HCT116 (cell line): ENCODE results near the gene DOK6. TPM values are rescaled to one million over a fixed set of nuclear protein-coding genes. Genes with fewer than 3 reads are reported as not detected.

Experiments used
- ATAC-seq: fragments of 200-7000 bp; cut with Tn5 transposase; 2 replicates; pipeline ENCODE4 v1.9.1; 2020; ENCODE audit warnings: mild to moderate bottlenecking, moderate library complexity
- BruUV-seq: library from RNA; stranded (reverse); fragments of 400-500 nt; replicated peaks from 2 replicates; lab custom pipeline; 2021; lab: Mats Ljungman, UMichigan
- CTCF ChIA-PET: fragments of 300-600 bp; sonication (Branson Sonifier 250); formaldehyde crosslinking; loops from one replicate; lab custom pipeline; 2021; ENCODE audit warnings: antibody characterized with exemption; lab: Charles Lee
- POLR2A ChIA-PET: fragments of 300-600, 350-600 bp; sonication (Branson Sonifier 250); formaldehyde crosslinking; loops from one replicate; lab custom pipeline; 2021; ENCODE audit warnings: antibody characterized with exemption; lab: Charles Lee
- RAD21 ChIA-PET, 2 experiments: fragments of 300-600 bp; sonication (Branson Sonifier 250); formaldehyde crosslinking; loops; one replicate each; lab custom pipeline; 2023; ENCODE audit warnings: low total read pairs in 2 of 2; ENCODE audit not compliant: uncharacterized antibody in 2 of 2, unreplicated experiment in 2 of 2, low non-redundant PET in 1 of 2; lab: Charles Lee
- DNase-seq: peaks from one replicate; pipeline ENCODE4 v3.0.0-alpha.2; 2010; ENCODE audit warnings: low read depth, low spot score
- H2AFZ ChIP-seq: fragments of 200-600 bp; shearing (Covaris generic), sonication (generic); 2 replicates; pipeline ENCODE4 v1.6.1; 2017; ENCODE audit warnings: low read depth, mixed run types, mixed read lengths, antibody characterized with exemption, low read length; ENCODE audit not compliant: poor library complexity, severe bottlenecking
- H3K27ac ChIP-seq: 2 replicates; pipeline ENCODE4 v1.5.1; 2012; ENCODE audit warnings: low read depth, low read length
- H3K27me3 ChIP-seq: fragments of 200-600 bp; sonication (generic); 2 replicates; pipeline ENCODE4 v1.6.1; 2016; ENCODE audit warnings: mixed run types, low read length, mixed read lengths; ENCODE audit not compliant: insufficient read depth
- H3K36me3 ChIP-seq, 2 experiments: fragments of 200-500 bp in 1 of 2; fragments of 200-600 bp in 1 of 2; sonication (Bioruptor generic) in 1 of 2; sonication (generic) in 1 of 2; 2 replicates each; pipeline versions ENCODE4 v1.5.1 to v1.6.1; 2014 to 2016; ENCODE audit warnings: low read length in 2 of 2, inconsistent platforms in 1 of 2, mixed read lengths in 1 of 2, mixed run types in 1 of 2; ENCODE audit not compliant: insufficient read depth in 2 of 2, control insufficient read depth in 1 of 2
- H3K4me1 ChIP-seq, 2 experiments: fragments of 200-600 bp in 1 of 2; sonication (generic) in 1 of 2; 2 replicates each; pipeline versions ENCODE4 v1.5.1 to v1.6.1; 2012 to 2017; ENCODE audit warnings: low read length in 2 of 2, inconsistent platforms in 1 of 2, mild to moderate bottlenecking in 1 of 2, mixed read lengths in 1 of 2, mixed run types in 1 of 2, moderate library complexity in 1 of 2; ENCODE audit not compliant: insufficient read depth in 2 of 2, control insufficient read depth in 1 of 2
- H3K4me2 ChIP-seq: fragments of 200-600 bp; sonication (generic); 2 replicates; pipeline ENCODE4 v1.6.1; 2017; ENCODE audit warnings: mixed run types, low read length, mixed read lengths
- H3K4me3 ChIP-seq, 2 experiments: fragments of 200-600 bp in 1 of 2; sonication (generic) in 1 of 2; replicated peaks in 1 of 2; 2 replicates each; pipeline ENCODE4 v1.5.1; 2011 to 2016; ENCODE audit warnings: low read length in 2 of 2, control low read depth in 1 of 2, low read depth in 1 of 2, mild to moderate bottlenecking in 1 of 2, mixed read lengths in 1 of 2, mixed run types in 1 of 2
- H3K79me2 ChIP-seq: fragments of 200-600 bp; sonication (generic); 2 replicates; pipeline ENCODE4 v1.6.1; 2017; ENCODE audit warnings: mild to moderate bottlenecking, mixed run types, low read length, moderate library complexity, mixed read lengths; ENCODE audit not compliant: insufficient read depth
- H3K9ac ChIP-seq: fragments of 200-600 bp; sonication (generic); 2 replicates; pipeline ENCODE4 v1.6.1; 2016; ENCODE audit warnings: low read length, mixed read lengths
- H3K9me2 ChIP-seq: fragments of 200-600 bp; sonication (generic), shearing (Covaris generic); 2 replicates; pipeline ENCODE4 v1.6.1; 2017; ENCODE audit warnings: mixed run types, mild to moderate bottlenecking, moderate library complexity; ENCODE audit not compliant: insufficient read depth
- H3K9me3 ChIP-seq, 2 experiments: fragments of 200-500 bp in 1 of 2; fragments of 200-600 bp in 1 of 2; sonication (Bioruptor generic) in 1 of 2; sonication (generic) in 1 of 2; 2 replicates each; pipeline ENCODE4 v1.6.1; 2014 to 2017; ENCODE audit warnings: low read length in 2 of 2, mixed read lengths in 2 of 2, inconsistent platforms in 1 of 2, low read depth in 1 of 2, mild to moderate bottlenecking in 1 of 2, mixed run types in 1 of 2, moderate library complexity in 1 of 2; ENCODE audit not compliant: control insufficient read depth in 1 of 2, insufficient read depth in 1 of 2
- H4K20me1 ChIP-seq: fragments of 200-600 bp; sonication (generic), shearing (Covaris generic); 2 replicates; pipeline ENCODE4 v1.6.1; 2017; ENCODE audit warnings: mixed run types, mild to moderate bottlenecking, moderate library complexity; ENCODE audit not compliant: insufficient read depth
- ATF3 ChIP-seq: IDR thresholded peaks from 2 replicates; pipeline ENCODE4 v1.6.1; 2012
- CBX3 ChIP-seq: IDR thresholded peaks from 2 replicates; pipeline ENCODE4 v1.6.1; 2012; ENCODE audit warnings: low read depth
- CEBPB ChIP-seq: IDR thresholded peaks from 2 replicates; pipeline ENCODE4 v1.6.1; 2012; ENCODE audit warnings: low read depth
- EGR1 ChIP-seq: IDR thresholded peaks from 2 replicates; pipeline ENCODE4 v1.6.1; 2012; ENCODE audit warnings: low read depth
- ELF1 ChIP-seq: IDR thresholded peaks from 2 replicates; pipeline ENCODE4 v1.6.1; 2012; ENCODE audit warnings: low read depth, borderline replicate concordance
- EZH2 ChIP-seq: fragments of 200-600 bp; sonication (generic); IDR thresholded peaks from 2 replicates; pipeline ENCODE4 v1.6.1; 2017; ENCODE audit warnings: antibody characterized with exemption, mixed run types
- FOSL1 ChIP-seq: IDR thresholded peaks from 2 replicates; pipeline ENCODE4 v1.6.1; 2012; ENCODE audit warnings: low read depth
- JUND ChIP-seq: IDR thresholded peaks from 2 replicates; pipeline ENCODE4 v1.6.1; 2012
- POLR2A ChIP-seq: IDR thresholded peaks from 2 replicates; pipeline ENCODE4 v1.7.0; 2011; ENCODE audit warnings: borderline replicate concordance; ENCODE audit not compliant: insufficient read depth, insufficient read length; ENCODE audit errors: extremely low read depth
- POLR2AphosphoS5 ChIP-seq: IDR thresholded peaks from 2 replicates; pipeline ENCODE4 v1.6.1; 2011; ENCODE audit warnings: mild to moderate bottlenecking, low read depth, low read length, moderate library complexity
- RAD21 ChIP-seq: IDR thresholded peaks from 2 replicates; pipeline ENCODE4 v1.6.1; 2012; ENCODE audit warnings: low read depth, mild to moderate bottlenecking
- REST ChIP-seq: IDR thresholded peaks from 2 replicates; pipeline ENCODE4 v1.6.1; 2012; ENCODE audit warnings: low read depth
- SIN3A ChIP-seq: IDR thresholded peaks from 2 replicates; pipeline ENCODE4 v1.6.1; 2012; ENCODE audit warnings: low read depth
- SP1 ChIP-seq: IDR thresholded peaks from 2 replicates; pipeline ENCODE4 v1.6.1; 2012; ENCODE audit warnings: low read depth
- TCF7L2 ChIP-seq: IDR thresholded peaks from 2 replicates; pipeline ENCODE4 v1.7.0; 2011; ENCODE audit warnings: borderline replicate concordance, inconsistent platforms; ENCODE audit not compliant: insufficient read depth, insufficient read length; ENCODE audit errors: extremely low read depth
- YY1 ChIP-seq: IDR thresholded peaks from 2 replicates; pipeline ENCODE4 v1.6.1; 2011; ENCODE audit warnings: low read length, low read depth, moderate library complexity, mild to moderate bottlenecking; ENCODE audit not compliant: insufficient replicate concordance; ENCODE audit errors: extremely low read depth
- ZNF274 ChIP-seq: fragments of 200-500 bp; sonication (Bioruptor generic); IDR thresholded peaks from 2 replicates; pipeline ENCODE4 v1.6.1; 2014; ENCODE audit warnings: mild to moderate bottlenecking, low read depth, low read length, inconsistent platforms
- intact Hi-C: fragments of 100-400 bp; cut with micrococcal nuclease; formaldehyde crosslinking; loops from 2 replicates; pipeline ENCODE4 v1.10.0; 2022
- total RNA-seq: library from RNA; stranded (reverse); gene quantifications from one replicate; pipeline ENCODE4 v1.2.1, GENCODE V29; 2021; ENCODE audit not compliant: unreplicated experiment
- TF ChIP-seq, protein P1 (sequence below): IDR thresholded peaks from 2 replicates; pipeline ENCODE4 v1.6.1; 2011; ENCODE audit warnings: mild to moderate bottlenecking, low read length, moderate library complexity; ENCODE audit not compliant: insufficient replicate concordance; ENCODE audit errors: extremely low read depth
- TF ChIP-seq, protein P2 (sequence below), 3 experiments: fragments of 200-600 bp in 1 of 3; sonication (generic) in 1 of 3; IDR thresholded peaks in 2 of 3; conservative IDR thresholded peaks in 1 of 3; 2 replicates each; pipeline ENCODE4 v1.5.1; 2012 to 2017; ENCODE audit warnings: low read depth in 2 of 3, low read length in 2 of 3, antibody characterized with exemption in 1 of 3, borderline replicate concordance in 1 of 3, control low read depth in 1 of 3, mild to moderate bottlenecking in 1 of 3, mixed read lengths in 1 of 3, mixed run types in 1 of 3, moderate library complexity in 1 of 3; ENCODE audit not compliant: insufficient read depth in 1 of 3

DOK6 gene
- total RNA-seq, 1 experiment from 2014 or later: not detected

- H3K9me3 ChIP-seq: no peaks in the 10 kb centered on the region
- no peaks in the 10 kb centered on the region for H4K20me1 ChIP-seq
- TF ChIP-seq CEBPB (no peak), EZH2 (no peak), SIN3A (no peak), RAD21 (no peak), POLR2A (no peak), REST (no peak), CBX3 (no peak), YY1 (no peak), POLR2AphosphoS5 (no peak), JUND (no peak), FOSL1 (no peak), SP1 (no peak), ATF3 (no peak), ELF1 (no peak), EGR1 (no peak), ZNF274 (no peak), TCF7L2 (no peak)
- TF ChIP-seq, protein P1, sequence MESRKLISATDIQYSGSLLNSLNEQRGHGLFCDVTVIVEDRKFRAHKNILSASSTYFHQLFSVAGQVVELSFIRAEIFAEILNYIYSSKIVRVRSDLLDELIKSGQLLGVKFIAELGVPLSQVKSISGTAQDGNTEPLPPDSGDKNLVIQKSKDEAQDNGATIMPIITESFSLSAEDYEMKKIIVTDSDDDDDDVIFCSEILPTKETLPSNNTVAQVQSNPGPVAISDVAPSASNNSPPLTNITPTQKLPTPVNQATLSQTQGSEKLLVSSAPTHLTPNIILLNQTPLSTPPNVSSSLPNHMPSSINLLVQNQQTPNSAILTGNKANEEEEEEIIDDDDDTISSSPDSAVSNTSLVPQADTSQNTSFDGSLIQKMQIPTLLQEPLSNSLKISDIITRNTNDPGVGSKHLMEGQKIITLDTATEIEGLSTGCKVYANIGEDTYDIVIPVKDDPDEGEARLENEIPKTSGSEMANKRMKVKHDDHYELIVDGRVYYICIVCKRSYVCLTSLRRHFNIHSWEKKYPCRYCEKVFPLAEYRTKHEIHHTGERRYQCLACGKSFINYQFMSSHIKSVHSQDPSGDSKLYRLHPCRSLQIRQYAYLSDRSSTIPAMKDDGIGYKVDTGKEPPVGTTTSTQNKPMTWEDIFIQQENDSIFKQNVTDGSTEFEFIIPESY: no peak
- TF ChIP-seq, protein P2, sequence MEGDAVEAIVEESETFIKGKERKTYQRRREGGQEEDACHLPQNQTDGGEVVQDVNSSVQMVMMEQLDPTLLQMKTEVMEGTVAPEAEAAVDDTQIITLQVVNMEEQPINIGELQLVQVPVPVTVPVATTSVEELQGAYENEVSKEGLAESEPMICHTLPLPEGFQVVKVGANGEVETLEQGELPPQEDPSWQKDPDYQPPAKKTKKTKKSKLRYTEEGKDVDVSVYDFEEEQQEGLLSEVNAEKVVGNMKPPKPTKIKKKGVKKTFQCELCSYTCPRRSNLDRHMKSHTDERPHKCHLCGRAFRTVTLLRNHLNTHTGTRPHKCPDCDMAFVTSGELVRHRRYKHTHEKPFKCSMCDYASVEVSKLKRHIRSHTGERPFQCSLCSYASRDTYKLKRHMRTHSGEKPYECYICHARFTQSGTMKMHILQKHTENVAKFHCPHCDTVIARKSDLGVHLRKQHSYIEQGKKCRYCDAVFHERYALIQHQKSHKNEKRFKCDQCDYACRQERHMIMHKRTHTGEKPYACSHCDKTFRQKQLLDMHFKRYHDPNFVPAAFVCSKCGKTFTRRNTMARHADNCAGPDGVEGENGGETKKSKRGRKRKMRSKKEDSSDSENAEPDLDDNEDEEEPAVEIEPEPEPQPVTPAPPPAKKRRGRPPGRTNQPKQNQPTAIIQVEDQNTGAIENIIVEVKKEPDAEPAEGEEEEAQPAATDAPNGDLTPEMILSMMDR (IDR thresholded peaks at IDR 0.05 in 2 of 3, conservative IDR thresholded peaks at IDR 0.05 in 1 of 3; ENCODE audit: borderline replicate concordance in 1 of 3, insufficient read depth in 1 of 3, low read depth in 2 of 3, low read length in 2 of 3): no peak
- no peak overlapping the region for H3K4me2 ChIP-seq
- H2AFZ ChIP-seq: no peak overlapping the region
- ChIA-PET RAD21 (no interaction called here), CTCF (no interaction called here), POLR2A (no interaction called here)
- BruUV-seq: no TSS peak
- H3K36me3 ChIP-seq: no peaks in the 10 kb centered on the region
- DNase-seq (no peak), ATAC-seq (no peak)
- H3K79me2 ChIP-seq: no peaks in the 10 kb centered on the region
- H3K27me3 ChIP-seq: 0 out of 2 replicates have a peak, but pooled peaks cover 7% of the 10 kb centered on the region
- H3K4me1 ChIP-seq: peaks cover 0 to 10% of the 10 kb centered on the region in 2 experiments; a peak in 2 of 4 replicates
- no peaks in the 10 kb centered on the region; the same call in 1 of the 2 replicates for H3K9me2 ChIP-seq
- no peak overlapping the region for H3K9ac ChIP-seq
- intact Hi-C loops: no loop called here
- no peak overlapping the region for H3K4me3 ChIP-seq
- no peak overlapping the region for H3K27ac ChIP-seq
These were observed 440.4 kb downstream of the DOK6 start for GRCh38 chr18:69841117-69841516.
